HepG2 (cell line): ENCODE results near the gene ELL.

Experiments
- ATF1 ChIP-seq: IDR thresholded peaks from 2 replicates; pipeline ENCODE4 v1.6.1; 2016; ENCODE audit warnings: mild to moderate bottlenecking, control low read depth
- CTCF ChIP-seq: sonication (generic); formaldehyde crosslinking; IDR thresholded peaks from 2 replicates; pipeline ENCODE4 v1.5.0; 2020; ENCODE audit warnings: mild to moderate bottlenecking, missing genetic modification reagents, moderate library complexity
- JARID2 ChIP-seq: sonication (generic); formaldehyde crosslinking; IDR thresholded peaks from 2 replicates; pipeline ENCODE4 v1.8.1; 2023; ENCODE audit warnings: missing genetic modification reagents, inconsistent platforms; ENCODE audit not compliant: insufficient replicate concordance
- KDM1A ChIP-seq: IDR thresholded peaks from 2 replicates; pipeline ENCODE4 v1.6.1; 2016; ENCODE audit warnings: missing compliant biosample characterization
- NR2F6 ChIP-seq, 2 experiments: IDR thresholded peaks; 2 replicates each; pipeline ENCODE4 v1.6.1; 2016; ENCODE audit warnings: antibody characterized with exemption in 1 of 2, mild to moderate bottlenecking in 1 of 2
- POLR2A ChIP-seq, 2 experiments: IDR thresholded peaks; 2 replicates each; pipeline ENCODE4 v1.6.1; 2011; ENCODE audit warnings: low read depth in 2 of 2, low read length in 2 of 2, mild to moderate bottlenecking in 1 of 2, moderate library complexity in 1 of 2; ENCODE audit not compliant: insufficient read depth in 1 of 2
- TBL1XR1 ChIP-seq: fragments of 150-350 bp; IDR thresholded peaks from 2 replicates; pipeline ENCODE4 v1.6.1; 2014; ENCODE audit warnings: borderline replicate concordance, low read length; ENCODE audit not compliant: partially characterized antibody
- ZNF263 ChIP-seq: sonication (generic); formaldehyde crosslinking; IDR thresholded peaks from 2 replicates; pipeline ENCODE4 v1.4.0; 2020; ENCODE audit warnings: missing genetic modification reagents
- ZNF646 ChIP-seq: sonication (generic); formaldehyde crosslinking; IDR thresholded peaks from 2 replicates; pipeline ENCODE4 v1.9.0; 2021; ENCODE audit warnings: mild to moderate bottlenecking, missing genetic modification reagents

DNA sequence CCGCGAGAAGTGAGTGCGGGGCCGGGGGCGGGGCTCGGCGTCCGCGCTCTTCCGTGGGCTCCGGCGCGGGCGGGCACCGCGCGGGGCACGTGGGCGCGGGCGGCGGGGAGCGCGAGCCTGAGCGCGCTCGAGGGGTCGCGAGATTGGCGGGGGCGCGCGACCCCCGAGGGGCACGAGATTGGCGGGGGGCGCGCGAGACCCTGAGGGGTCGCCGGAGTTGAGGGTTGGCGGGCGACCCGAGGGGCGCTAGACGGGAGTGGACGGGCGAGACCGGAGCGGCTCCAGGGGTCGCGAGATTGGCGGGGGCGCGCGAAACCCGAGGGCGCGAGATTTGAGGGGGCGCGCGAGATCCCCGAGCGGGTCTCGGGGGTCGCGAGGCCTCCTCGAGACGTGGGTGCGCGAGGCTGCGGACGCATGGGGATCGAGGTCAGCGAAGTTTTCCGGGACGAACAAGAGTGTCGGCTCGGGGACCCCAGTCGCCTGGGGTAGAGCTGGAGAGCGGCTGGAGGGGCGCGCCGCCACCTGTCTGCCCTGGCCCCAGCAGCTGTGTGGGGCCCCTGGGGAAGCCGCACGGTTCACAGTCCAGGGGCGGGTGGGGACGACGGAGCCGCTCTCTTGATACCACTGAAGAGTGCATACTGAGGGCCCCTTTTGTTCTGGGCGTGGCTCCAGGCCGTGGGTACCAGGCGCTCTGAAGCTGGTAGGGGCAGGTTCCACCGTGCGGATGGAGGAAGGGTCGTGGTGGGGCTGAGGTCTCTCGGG is 102.0 kb downstream of the ELL start:
- TF ChIP-seq NR2F6 (IDR thresholded peaks at IDR 0.05): no peak; the same call in 1 of the 2 replicates
- TF ChIP-seq NR2F6 (CRISPR knock-in tag; IDR thresholded peaks at IDR 0.05): no peak
- no peak for TF ChIP-seq ATF1
- TF ChIP-seq POLR2A (IDR thresholded peaks at IDR 0.05; ENCODE audit: insufficient read depth in 1 of 2, low read depth in 2 of 2, low read length in 2 of 2): peak; percentile 37 to 53; a peak in 2 of 4 replicates
- no peak for TF ChIP-seq ZNF263 (CRISPR knock-in tag)
- TF ChIP-seq JARID2 (CRISPR knock-in tag): no peak
- no peak for TF ChIP-seq ZNF646 (CRISPR knock-in tag)
- peak; percentile 29; the same call in 1 of the 2 replicates for TF ChIP-seq CTCF (CRISPR knock-in tag)
- TF ChIP-seq KDM1A (CRISPR knock-in tag): no peak
- no peak for TF ChIP-seq TBL1XR1
